HG02610 (cell line): ENCODE results near the gene ANK3.

ENCODE experiments used
- ATAC-seq: cut with Tn5 transposase; IDR thresholded peaks from one replicate; pipeline ENCODE4 v1.9.1; 2021; ENCODE audit warnings: mild to moderate bottlenecking, moderate library complexity; ENCODE audit not compliant: unreplicated experiment

Gene ANK3

GRCh38 chr10:60144099-60144498, 245.6 kb downstream of the ANK3 start:
- no peak for ATAC-seq

- no peak for ATAC-seq
Observed at GRCh38 chr10:60142736-60143135, 246.9 kb downstream of the ANK3 start.

GRCh38 chr10:60141896-60142559, 247.6 kb downstream of the ANK3 start:
- ATAC-seq = no peak

- ATAC-seq = no peak
Observed at GRCh38 chr10:60140651-60141632, 248.7 kb downstream of the ANK3 start.

- ATAC-seq = no peak
Observed at GRCh38 chr10:60139798-60140566, 249.7 kb downstream of the ANK3 start.

- no peak for ATAC-seq
Observed at GRCh38 chr10:60139290-60139689, 250.4 kb downstream of the ANK3 start.

- no peak for ATAC-seq
Observed at GRCh38 chr10:60138842-60139241, 250.8 kb downstream of the ANK3 start.

GRCh38 chr10:60138026-60138425, 251.6 kb downstream of the ANK3 start:
- ATAC-seq = no peak

GRCh38 chr10:60137292-60137992, 252.2 kb downstream of the ANK3 start:
- ATAC-seq = no peak

GRCh38 chr10:60135020-60135419, 254.7 kb downstream of the ANK3 start:
- ATAC-seq = peak; percentile 41

GRCh38 chr10:60134548-60134947, 255.1 kb downstream of the ANK3 start:
- ATAC-seq = no peak

- peak; percentile 59 for ATAC-seq
Observed at GRCh38 chr10:60130130-60130579, 259.5 kb downstream of the ANK3 start.

GRCh38 chr10:60125895-60126294, 263.8 kb downstream of the ANK3 start:
- no peak for ATAC-seq

GRCh38 chr10:60124536-60124935, 265.1 kb downstream of the ANK3 start:
- ATAC-seq = no peak

GRCh38 chr10:60123668-60124067, 266.0 kb downstream of the ANK3 start:
- ATAC-seq = no peak

- no peak for ATAC-seq
Observed at GRCh38 chr10:60123172-60123571, 266.5 kb downstream of the ANK3 start.

- ATAC-seq = no peak
Observed at GRCh38 chr10:60122190-60122589, 267.5 kb downstream of the ANK3 start.

- ATAC-seq = peak; percentile 59
Observed at GRCh38 chr10:60114765-60115586, 274.7 kb downstream of the ANK3 start.

- no peak for ATAC-seq
Observed at GRCh38 chr10:60110739-60111138, 278.9 kb downstream of the ANK3 start.
